H1 (cell line): ENCODE data around the gene DEGS2. TPM values are rescaled to one million over a fixed set of nuclear protein-coding genes. Genes with fewer than 3 reads are reported as not detected.
A peak's percentile ranks its signal among the peaks of the same experiment; 100 is the strongest.

Source experiments
- CTCF ChIA-PET: fragments of 300-600 bp; sonication (Branson Sonifier 250); formaldehyde crosslinking; loops from one replicate; lab custom pipeline; 2021; ENCODE audit not compliant: partially characterized antibody; lab: Charles Lee
- POLR2A ChIA-PET: fragments of 300-600 bp; sonication (Branson Sonifier 250); formaldehyde crosslinking; loops from one replicate; lab custom pipeline; 2021; ENCODE audit warnings: inconsistent platforms; ENCODE audit not compliant: partially characterized antibody; lab: Charles Lee
- DNase-seq, 2 experiments: peaks; one replicate each; pipeline versions ENCODE4 v3.0.0 to v3.0.0-alpha.2; 2010 to 2022; ENCODE audit warnings: low spot score in 2 of 2, low read depth in 1 of 2, mixed read lengths in 1 of 2
- FAIRE-seq: peaks from 2 replicates; lab custom pipeline; 2011; peaks lifted over from hg19 to GRCh38; lab: Jason Lieb, UNC
- H2AFZ ChIP-seq: 2 replicates; pipeline ENCODE4 v1.8.1; 2012; ENCODE audit warnings: low read length, inconsistent platforms
- H2AK5ac ChIP-seq: 2 replicates; pipeline ENCODE4 v1.6.1; 2013; ENCODE audit warnings: low read depth, low read length
- H2BK120ac ChIP-seq: replicated peaks from 2 replicates; pipeline ENCODE3; 2013; ENCODE audit warnings: low read depth, low read length, inconsistent platforms
- H2BK12ac ChIP-seq: 2 replicates; pipeline ENCODE4 v1.6.1; 2013; ENCODE audit warnings: low read depth, low read length
- H2BK15ac ChIP-seq: 2 replicates; pipeline ENCODE4 v1.6.1; 2013; ENCODE audit warnings: low read length
- H2BK20ac ChIP-seq: 2 replicates; pipeline ENCODE4 v1.6.1; 2013; ENCODE audit warnings: low read length
- H2BK5ac ChIP-seq: 2 replicates; pipeline ENCODE4 v1.6.1; 2013; ENCODE audit warnings: low read depth, low read length
- H3K14ac ChIP-seq: 2 replicates; pipeline ENCODE4 v1.6.1; 2013; ENCODE audit warnings: inconsistent platforms; ENCODE audit not compliant: insufficient read length
- H3K18ac ChIP-seq: 2 replicates; pipeline ENCODE4 v1.6.1; 2013; ENCODE audit warnings: low read length; ENCODE audit errors: extremely low read depth
- H3K23ac ChIP-seq: 2 replicates; pipeline ENCODE4 v1.6.1; 2013; ENCODE audit warnings: inconsistent platforms; ENCODE audit not compliant: insufficient read length
- H3K23me2 ChIP-seq: 2 replicates; pipeline ENCODE4 v1.6.1; 2013; ENCODE audit warnings: low read depth, low read length
- H3K27ac ChIP-seq: 2 replicates; pipeline ENCODE4 v1.6.1; 2011; ENCODE audit warnings: low read depth, low read length, inconsistent platforms
- H3K27me3 ChIP-seq, 4 experiments: replicated peaks in 1 of 4; 1 replicate in 1 of 4; 2 replicates in 3 of 4; pipeline versions ENCODE4 v1.6.1 to v1.8.1; 2011 to 2013; ENCODE audit warnings: low read length in 3 of 4, mild to moderate bottlenecking in 3 of 4, inconsistent platforms in 2 of 4, mixed read lengths in 2 of 4, moderate library complexity in 1 of 4; ENCODE audit not compliant: control insufficient read depth in 3 of 4, insufficient read depth in 3 of 4; ENCODE audit errors: extremely low read depth in 1 of 4
- H3K36me3 ChIP-seq, 4 experiments: 2 replicates each; pipeline versions ENCODE4 v1.6.1 to v1.8.1; 2011 to 2013; ENCODE audit warnings: mild to moderate bottlenecking in 4 of 4, low read length in 3 of 4, moderate library complexity in 2 of 4, control low read depth in 1 of 4, inconsistent platforms in 1 of 4; ENCODE audit not compliant: insufficient read depth in 4 of 4, control insufficient read depth in 2 of 4
- H3K4ac ChIP-seq: replicated peaks from 2 replicates; pipeline ENCODE3; 2013; ENCODE audit warnings: low read length, low read depth, mixed read lengths, inconsistent platforms; ENCODE audit not compliant: insufficient read length
- H3K4me1 ChIP-seq, 4 experiments: replicated peaks in 1 of 4; 1 replicate in 1 of 4; 2 replicates in 3 of 4; pipeline versions ENCODE4 v1.6.1 to v1.8.1; 2011 to 2013; ENCODE audit warnings: low read length in 3 of 4, inconsistent platforms in 2 of 4, mixed read lengths in 1 of 4; ENCODE audit not compliant: insufficient read depth in 4 of 4, control insufficient read depth in 3 of 4
- H3K4me2 ChIP-seq, 2 experiments: 2 replicates each; pipeline versions ENCODE4 v1.6.1 to v1.8.1; 2011 to 2013; ENCODE audit warnings: low read depth in 2 of 2, low read length in 2 of 2, control low read depth in 1 of 2, inconsistent platforms in 1 of 2, mild to moderate bottlenecking in 1 of 2; ENCODE audit not compliant: insufficient read depth in 1 of 2
- H3K4me3 ChIP-seq, 4 experiments: fragments of 200-600, 300-600 bp in 1 of 4; sonication (generic), shearing (Covaris generic), sonication (Bioruptor Twin) in 1 of 4; 2 replicates each; pipeline versions ENCODE4 v1.5.1 to v1.8.1; 2011 to 2016; ENCODE audit warnings: low read length in 4 of 4, low read depth in 3 of 4, control low read depth in 2 of 4, inconsistent platforms in 2 of 4, mild to moderate bottlenecking in 2 of 4, mixed read lengths in 1 of 4, moderate library complexity in 1 of 4; ENCODE audit not compliant: insufficient read depth in 2 of 4; ENCODE audit errors: extremely low read depth in 1 of 4
- H3K56ac ChIP-seq: replicated peaks from 2 replicates; pipeline ENCODE3; 2013; ENCODE audit warnings: low read depth, mild to moderate bottlenecking, mixed read lengths, low read length, inconsistent platforms; ENCODE audit not compliant: insufficient read length
- H3K79me1 ChIP-seq: 2 replicates; pipeline ENCODE4 v1.6.1; 2013; ENCODE audit warnings: low read depth, low read length, control low read depth
- H3K79me2 ChIP-seq, 2 experiments: 2 replicates each; pipeline versions ENCODE4 v1.6.1 to v1.8.1; 2012 to 2013; ENCODE audit warnings: low read length in 2 of 2, mild to moderate bottlenecking in 2 of 2, inconsistent platforms in 1 of 2; ENCODE audit not compliant: insufficient read depth in 2 of 2, control insufficient read depth in 1 of 2
- H3K9ac ChIP-seq, 4 experiments: replicated peaks in 1 of 4; 1 replicate in 1 of 4; 2 replicates in 3 of 4; pipeline versions ENCODE4 v1.6.1 to v1.8.1; 2011 to 2013; ENCODE audit warnings: low read depth in 3 of 4, low read length in 3 of 4, control low read depth in 2 of 4, mild to moderate bottlenecking in 2 of 4, moderate library complexity in 2 of 4, inconsistent platforms in 1 of 4; ENCODE audit errors: extremely low read depth in 1 of 4
- H3K9me3 ChIP-seq, 2 experiments: 2 replicates each; pipeline versions ENCODE4 v1.6.1 to v1.8.1; 2012 to 2013; ENCODE audit warnings: mild to moderate bottlenecking in 2 of 2, moderate library complexity in 2 of 2, control low read depth in 1 of 2, inconsistent platforms in 1 of 2, low read depth in 1 of 2, low read length in 1 of 2, mixed read lengths in 1 of 2; ENCODE audit not compliant: insufficient read depth in 2 of 2
- H4K20me1 ChIP-seq, 2 experiments: replicated peaks in 1 of 2; 2 replicates each; pipeline versions ENCODE3 to v1.8.1; 2011 to 2013; ENCODE audit warnings: inconsistent platforms in 2 of 2, low read length in 2 of 2, mild to moderate bottlenecking in 1 of 2; ENCODE audit not compliant: insufficient read depth in 2 of 2, control insufficient read depth in 1 of 2
- H4K5ac ChIP-seq: 2 replicates; pipeline ENCODE4 v1.6.1; 2013; ENCODE audit warnings: low read length, low read depth, mixed read lengths, inconsistent platforms; ENCODE audit not compliant: insufficient read length
- H4K8ac ChIP-seq: 2 replicates; pipeline ENCODE4 v1.8.0; 2013; ENCODE audit warnings: mild to moderate bottlenecking, moderate library complexity, low read length, inconsistent platforms; ENCODE audit not compliant: insufficient read depth; ENCODE audit errors: extremely low read depth
- H4K91ac ChIP-seq: replicated peaks from 2 replicates; pipeline ENCODE3; 2013; ENCODE audit warnings: low read length, mixed read lengths, inconsistent platforms; ENCODE audit not compliant: insufficient read length
- EP300 ChIP-seq, 2 experiments: IDR thresholded peaks; 1 replicate in 1 of 2; 2 replicates in 1 of 2; pipeline ENCODE4 v1.6.1; 2011 to 2012; ENCODE audit warnings: low read depth in 2 of 2, low read length in 2 of 2, mild to moderate bottlenecking in 2 of 2, borderline replicate concordance in 1 of 2, inconsistent platforms in 1 of 2, moderate library complexity in 1 of 2
- HDAC2 ChIP-seq, 2 experiments: fragments of 300-600 bp in 1 of 2; sonication (generic) in 1 of 2; IDR thresholded peaks; 2 replicates each; pipeline ENCODE4 v1.6.1; 2011 to 2012; ENCODE audit warnings: low read depth in 2 of 2, low read length in 2 of 2, mild to moderate bottlenecking in 2 of 2, moderate library complexity in 2 of 2, borderline replicate concordance in 1 of 2, inconsistent platforms in 1 of 2
- NRF1 ChIP-seq: IDR thresholded peaks from 2 replicates; pipeline ENCODE4 v1.6.1; 2011; ENCODE audit warnings: mild to moderate bottlenecking, low read depth, low read length, improper control_type of control experiment
- SRF ChIP-seq: IDR thresholded peaks from 2 replicates; pipeline ENCODE4 v1.6.1; 2011; ENCODE audit warnings: mild to moderate bottlenecking, low read depth, low read length, moderate library complexity
- WGBS, 2 experiments: shearing (Covaris generic) in 1 of 2; methylation state at CpG; one replicate each; pipeline versions ENCODE4 v1.1.6 to v1.1.7; 2013 to 2015; ENCODE audit warnings: low lambda C conversion rate in 2 of 2, mixed read lengths in 2 of 2, inconsistent platforms in 1 of 2, low coverage in 1 of 2, missing lambda C conversion rate in 1 of 2; ENCODE audit not compliant: insufficient replicate concordance in 2 of 2, insufficient coverage in 1 of 2, insufficient read length in 1 of 2; ENCODE audit errors: extremely low coverage in 1 of 2, missing lambda C conversion rate in 1 of 2; 5-methylcytosine and 5-hydroxymethylcytosine counted together
- polyA plus RNA-seq, 7 experiments: library from polyadenylated mRNA; depleted of rRNA in 3 of 7; stranded (reverse) in 5 of 7; unstranded in 2 of 7; fragments of >200 nt in 5 of 7; fragments of 200-250 nt in 2 of 7; gene quantifications; 1 replicate in 5 of 7; 2 replicates in 1 of 7; 4 replicates in 1 of 7; pipeline versions ENCODE4 v1.2.1 to v1.2.3, GENCODE V29; 2011 to 2013; ENCODE audit warnings: missing spikeins in 2 of 7, mixed read lengths in 2 of 7
- total RNA-seq: library from RNA; stranded (reverse); fragmentation: NEBNext Ultra II Directional; extraction: Animal tissue kit (Norgen Biotek cat#: 25700); gene quantifications from 2 replicates; pipeline ENCODE4 v1.2.1, GENCODE V29; 2021

Gene DEGS2
- total and polyA plus RNA-seq, 2 of the 8 experiments (the other 6 are each of a cell fraction or from before 2014, with no cell fraction given): 0.61 to 0.82 TPM

DNA sequence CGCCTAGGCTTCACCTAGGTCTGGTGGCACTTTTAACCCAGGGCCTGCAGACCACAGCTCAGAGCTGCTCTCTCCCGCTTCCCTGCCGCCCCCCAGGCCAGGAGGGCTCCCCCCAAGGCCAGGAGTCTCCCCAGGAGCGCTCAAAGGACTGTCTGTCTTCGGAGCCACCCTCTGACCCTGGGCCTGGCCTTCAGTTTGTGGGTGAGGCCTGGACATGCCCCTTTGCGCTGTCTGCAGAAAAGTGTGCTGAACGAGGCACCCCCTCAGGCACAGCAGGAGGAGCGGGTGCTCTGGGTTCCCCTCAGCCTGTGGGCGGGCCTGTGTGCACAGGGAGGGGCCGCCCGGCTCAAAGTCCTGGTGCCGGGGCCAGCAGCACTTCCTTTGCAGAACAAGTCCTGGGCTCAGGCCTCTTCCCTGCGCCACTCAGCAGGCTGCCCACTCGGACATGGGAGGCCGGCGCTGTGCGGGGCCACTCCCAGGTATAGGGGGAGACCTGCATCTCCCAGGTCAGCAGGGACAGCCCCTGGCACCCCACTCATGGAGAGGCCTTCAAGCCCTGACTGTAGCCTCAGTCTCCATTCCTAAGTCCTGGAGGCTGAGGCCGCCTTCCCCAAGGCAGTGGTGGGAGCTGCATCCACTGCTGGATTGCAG is 14.3 kb downstream of the DEGS2 start:
- Histone ChIP-seq H2AFZ (no peak overlapping the region), H3K27ac (no peak overlapping the region; the same call in 1 of the 2 replicates), H2BK120ac (no peak overlapping the region), H2BK20ac (no peak overlapping the region), H3K18ac (no peak overlapping the region), H3K9me3 (no peaks in the 10 kb centered on the region), H3K23ac (no peak overlapping the region), H3K4me2 (no peak overlapping the region), H3K9ac (no peak overlapping the region), H2BK5ac (0 out of 2 replicates have a peak overlapping the region, but pooled peaks have one; percentile 35), H3K4me3 (no peak overlapping the region), H2BK12ac (no peak overlapping the region), H3K23me2 (no peaks in the 10 kb centered on the region), H3K14ac (no peak overlapping the region), H3K36me3 (0 out of 8 replicates have a peak, but pooled peaks cover 0 to 3% (median 0%) of the 10 kb centered on the region in 4 experiments), H2AK5ac (no peak overlapping the region), H3K79me2 (no peaks in the 10 kb centered on the region; a peak in 1 of 4 replicates), H4K8ac (peak overlapping the region; percentile 60; the same call in 1 of the 2 replicates), H4K20me1 (peaks cover 0 to 8% of the 10 kb centered on the region in 2 experiments), H4K5ac (no peak overlapping the region), H3K4me1 (peaks cover 0 to 10% (median 5%) of the 10 kb centered on the region in 4 experiments; a peak in 5 of 7 replicates), H3K4ac (no peak overlapping the region), H4K91ac (no peak overlapping the region), H2BK15ac (no peak overlapping the region), H3K56ac (no peak overlapping the region), H3K27me3 (no peaks in the 10 kb centered on the region), H3K79me1 (no peaks in the 10 kb centered on the region)
- WGBS, 2 experiments: 92% methylated on average over 18 of the region's 18 CpGs; no CpG with 5 or more reads in 1 of the 2 experiments
- FAIRE-seq (no peak), DNase-seq (no peak)
- ChIA-PET CTCF (interaction anchor here (1.5 to 22.9 kb wide), 4 partner anchors 9 to 48 kb away, joined by 5 to 307 read pairs (median 156); partner anchors contain the start of gene DEGS2), POLR2A (interaction anchor here (1.4 to 1.5 kb wide), 2 partner anchors 8 to 9 kb away, joined by 3 to 4 read pairs; no protein-coding TSS in a partner anchor)
- no peak for TF ChIP-seq NRF1
- TF ChIP-seq SRF: no peak
- no peak for TF ChIP-seq HDAC2 (IDR thresholded peaks at IDR 0.05; ENCODE audit: borderline replicate concordance in 1 of 2, low read depth in 2 of 2, low read length in 2 of 2)
- TF ChIP-seq EP300 (IDR thresholded peaks at IDR 0.05; ENCODE audit: borderline replicate concordance in 1 of 2, low read depth in 2 of 2, low read length in 2 of 2): no peak
